Stimulated activated naive CD8-positive, alpha-beta T cell treated with anti-CD3 and anti-CD28 coated beads, Interleukin-15, Interleukin-2, amounts not matched to agents 100 U/mL and 50 U/mL, for 24 hours (primary cell): ENCODE results near the gene NEMP1.
"Not testable (repeated sequence)": the region's sequence is repeated elsewhere in the genome, so short reads cannot be mapped to it uniquely, and the experiment has no call there.

ENCODE experiments used
- ATAC-seq: fragments of 150-1000 bp; cut with Tn5 transposase; one replicate; pipeline ENCODE4 v1.10.0; 2021
- DNase-seq: peaks from one replicate; pipeline ENCODE4 v3.0.0; 2021

The NEMP1 gene

GRCh38 chr12:57091638-57092528 lies 13.3 kb upstream of the NEMP1 start:
- no peak for DNase-seq
- no peak for ATAC-seq

GRCh38 chr12:57090924-57091637 lies 12.5 kb upstream of the NEMP1 start:
- ATAC-seq (no peak), DNase-seq (no peak)

GRCh38 chr12:57090490-57090889 lies 11.9 kb upstream of the NEMP1 start:
- DNase-seq, result no peak
- ATAC-seq, result no peak

- peak; percentile 70 for DNase-seq
- ATAC-seq, result peak; percentile 2
Measured at GRCh38 chr12:57089271-57090245, 11.0 kb upstream of the NEMP1 start.

GRCh38 chr12:57088354-57089270 lies 10.0 kb upstream of the NEMP1 start, which contains the start of gene NAB2:
Gene NAB2, plus strand, starts transcription at chr12:57089114. Its CDS starts 158 bp downstream, at chr12:57089272.
- peak; percentile 42 for ATAC-seq
- peak; percentile 92 for DNase-seq

- peak; percentile 90 for DNase-seq
- peak; percentile 53 for ATAC-seq
Measured at GRCh38 chr12:57087691-57088353, 9.2 kb upstream of the NEMP1 start.

GRCh38 chr12:57087010-57087690 lies 8.6 kb upstream of the NEMP1 start:
- ATAC-seq, result peak; percentile 45
- DNase-seq, result peak; percentile 97

- ATAC-seq (no peak), DNase-seq (peak; percentile 69)
Measured at GRCh38 chr12:57086493-57087009, 8.0 kb upstream of the NEMP1 start.

GRCh38 chr12:57085999-57086492 lies 7.5 kb upstream of the NEMP1 start:
- peak; percentile 65 for DNase-seq
- ATAC-seq, result no peak

- ATAC-seq (no peak), DNase-seq (no peak)
Measured at GRCh38 chr12:57080855-57081254, 2.3 kb upstream of the NEMP1 start.

- ATAC-seq (no peak), DNase-seq (no peak)
Measured at GRCh38 chr12:57079821-57080220, 1.2 kb upstream of the NEMP1 start.

- not testable (repeated sequence) for ATAC-seq, DNase-seq
Measured at GRCh38 chr12:57073566-57074450, 4.8 kb downstream of the NEMP1 start.

- ATAC-seq (no peak), DNase-seq (no peak)
Measured at GRCh38 chr12:57072661-57073060, 5.9 kb downstream of the NEMP1 start.

GRCh38 chr12:57069523-57069922 lies 9.1 kb downstream of the NEMP1 start:
- DNase-seq (peak; percentile 49), ATAC-seq (peak; percentile 84)

- no peak for ATAC-seq
- no peak for DNase-seq
Measured at GRCh38 chr12:57066245-57066644, 12.3 kb downstream of the NEMP1 start.

- DNase-seq, result peak; percentile 53
- peak; percentile 81 for ATAC-seq
Measured at GRCh38 chr12:57063991-57064685, 14.5 kb downstream of the NEMP1 start.

GRCh38 chr12:57058454-57058853 lies 20.1 kb downstream of the NEMP1 start:
- ATAC-seq (no peak), DNase-seq (no peak)
